Astrocyte (in vitro differentiated cells and primary cell): ENCODE results near the gene SLC6A14. TPM values are rescaled to one million over a fixed set of nuclear protein-coding genes. Genes with fewer than 3 reads are reported as not detected.

Experiments used
- DNase-seq: peaks from one replicate; pipeline ENCODE4 v3.0.0-alpha.2; 2010; ENCODE audit warnings: low read depth
- FAIRE-seq: peaks from 2 replicates; lab custom pipeline; 2011; peaks lifted over from hg19 to GRCh38; lab: Jason Lieb, UNC
- H2AFZ ChIP-seq: 2 replicates; pipeline ENCODE4 v1.6.0; 2012; ENCODE audit warnings: low read depth, low read length, inconsistent platforms
- H3K27ac ChIP-seq: 2 replicates; pipeline ENCODE4 v1.5.1; 2011; ENCODE audit warnings: low read depth, low read length, inconsistent platforms
- H3K27me3 ChIP-seq: 2 replicates; pipeline ENCODE4 v1.6.0; 2011; ENCODE audit warnings: low read length, inconsistent platforms; ENCODE audit not compliant: insufficient read depth
- H3K36me3 ChIP-seq: 2 replicates; pipeline ENCODE4 v1.5.1; 2011; ENCODE audit warnings: low read length, inconsistent platforms; ENCODE audit not compliant: insufficient read depth
- H3K4me1 ChIP-seq: 2 replicates; pipeline ENCODE4 v1.5.1; 2011; ENCODE audit warnings: low read length, inconsistent platforms; ENCODE audit not compliant: insufficient read depth
- H3K4me2 ChIP-seq: 2 replicates; pipeline ENCODE4 v1.6.0; 2012; ENCODE audit warnings: low read length, inconsistent platforms
- H3K4me3 ChIP-seq: 2 replicates; pipeline ENCODE4 v1.5.1; 2011; ENCODE audit warnings: low read depth, mild to moderate bottlenecking, low read length, inconsistent platforms; ENCODE audit not compliant: insufficient read depth
- H3K79me2 ChIP-seq: 2 replicates; pipeline ENCODE4 v1.6.0; 2012; ENCODE audit warnings: mild to moderate bottlenecking, low read length, inconsistent platforms; ENCODE audit not compliant: insufficient read depth
- H3K9ac ChIP-seq: 2 replicates; pipeline ENCODE4 v1.6.0; 2012; ENCODE audit warnings: mild to moderate bottlenecking, low read length, inconsistent platforms
- H3K9me3 ChIP-seq: 2 replicates; pipeline ENCODE4 v1.5.1; 2012; ENCODE audit warnings: low read depth, mild to moderate bottlenecking, low read length, inconsistent platforms; ENCODE audit not compliant: insufficient read depth
- H4K20me1 ChIP-seq: 2 replicates; pipeline ENCODE4 v1.6.0; 2012; ENCODE audit warnings: low read length, inconsistent platforms; ENCODE audit not compliant: insufficient read depth
- H3K27ac Mint-ChIP-seq: one replicate; pipeline ENCODE4 v1.8.0; 2021; ENCODE audit warnings: mild to moderate bottlenecking, mixed read lengths; ENCODE audit not compliant: unreplicated experiment
- H3K27me3 Mint-ChIP-seq: one replicate; pipeline ENCODE4 v1.8.0; 2021; ENCODE audit warnings: low read depth, mixed read lengths; ENCODE audit not compliant: unreplicated experiment
- H3K36me3 Mint-ChIP-seq: one replicate; pipeline ENCODE4 v1.8.0; 2021; ENCODE audit warnings: low read depth, mixed read lengths; ENCODE audit not compliant: unreplicated experiment
- H3K4me1 Mint-ChIP-seq: one replicate; pipeline ENCODE4 v1.8.0; 2021; ENCODE audit warnings: low read depth, mixed read lengths; ENCODE audit not compliant: unreplicated experiment
- H3K4me3 Mint-ChIP-seq: one replicate; pipeline ENCODE4 v1.8.0; 2021; ENCODE audit warnings: mild to moderate bottlenecking, moderate library complexity, mixed read lengths; ENCODE audit not compliant: unreplicated experiment
- H3K9me3 Mint-ChIP-seq: one replicate; pipeline ENCODE4 v1.8.0; 2021; ENCODE audit warnings: mild to moderate bottlenecking, mixed read lengths; ENCODE audit not compliant: unreplicated experiment
- EZH2 ChIP-seq: IDR thresholded peaks from 2 replicates; pipeline ENCODE4 v1.6.1; 2012; ENCODE audit warnings: mild to moderate bottlenecking, low read length, inconsistent platforms; ENCODE audit not compliant: insufficient read depth
- total RNA-seq: library from RNA; stranded (reverse); gene quantifications from 2 replicates; pipeline ENCODE4 v1.2.1, GENCODE V29; 2021
- TF ChIP-seq, protein P1 (sequence below): IDR thresholded peaks from 2 replicates; pipeline ENCODE4 v1.5.1; 2011; ENCODE audit warnings: low read depth, mild to moderate bottlenecking, inconsistent platforms, low read length, moderate library complexity; ENCODE audit not compliant: insufficient read depth

Gene SLC6A14
- total RNA-seq, 1 donor from 2014 or later: not detected

DNA sequence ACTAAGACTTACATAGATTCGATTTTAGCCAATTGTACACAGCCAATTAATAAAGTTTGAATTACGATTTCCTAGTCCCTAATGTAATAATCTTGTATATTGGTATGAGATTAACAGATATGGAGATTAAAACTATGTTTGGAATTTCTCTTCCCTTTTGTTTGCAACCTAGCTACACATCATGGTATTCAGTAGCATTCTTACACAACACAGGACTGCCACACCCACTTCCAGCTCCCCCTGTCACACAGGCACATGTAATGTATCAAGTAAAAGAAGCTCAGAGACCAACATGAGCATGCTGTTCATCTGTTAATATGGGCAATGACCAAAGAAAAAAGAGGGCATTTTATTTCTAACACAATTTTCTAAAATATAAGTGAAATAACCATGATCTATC lies 12.8 kb downstream of the SLC6A14 start:
- no peak overlapping the region for H3K4me3 Mint-ChIP-seq

GRCh38 chrX:116462822-116463221 lies 26.4 kb downstream of the SLC6A14 start, which contains the start of gene CT83:
Gene CT83 (minus strand): TSS chrX:116462976. CDS start chrX:116462856, 120 bp downstream.
- Histone ChIP-seq H3K79me2 (no peaks in the 10 kb centered on the region), H3K9me3 (no peaks in the 10 kb centered on the region), H3K27ac (no peak within 1 kb of the TSS), H3K4me1 (no peaks in the 10 kb centered on the region), H3K36me3 (no peaks in the 10 kb centered on the region), H3K4me3 (no peak within 1 kb of the TSS), H3K9ac (no peak within 1 kb of the TSS), H4K20me1 (no peaks in the 10 kb centered on the region), H3K27me3 (no peaks in the 10 kb centered on the region), H3K4me2 (no peak within 1 kb of the TSS), H2AFZ (no peak within 1 kb of the TSS)
- no peaks in the 10 kb centered on the region for H3K4me1 Mint-ChIP-seq
- FAIRE-seq (no peak), DNase-seq (no peak)
- TF ChIP-seq EZH2: no peak
- TF ChIP-seq, protein P1, sequence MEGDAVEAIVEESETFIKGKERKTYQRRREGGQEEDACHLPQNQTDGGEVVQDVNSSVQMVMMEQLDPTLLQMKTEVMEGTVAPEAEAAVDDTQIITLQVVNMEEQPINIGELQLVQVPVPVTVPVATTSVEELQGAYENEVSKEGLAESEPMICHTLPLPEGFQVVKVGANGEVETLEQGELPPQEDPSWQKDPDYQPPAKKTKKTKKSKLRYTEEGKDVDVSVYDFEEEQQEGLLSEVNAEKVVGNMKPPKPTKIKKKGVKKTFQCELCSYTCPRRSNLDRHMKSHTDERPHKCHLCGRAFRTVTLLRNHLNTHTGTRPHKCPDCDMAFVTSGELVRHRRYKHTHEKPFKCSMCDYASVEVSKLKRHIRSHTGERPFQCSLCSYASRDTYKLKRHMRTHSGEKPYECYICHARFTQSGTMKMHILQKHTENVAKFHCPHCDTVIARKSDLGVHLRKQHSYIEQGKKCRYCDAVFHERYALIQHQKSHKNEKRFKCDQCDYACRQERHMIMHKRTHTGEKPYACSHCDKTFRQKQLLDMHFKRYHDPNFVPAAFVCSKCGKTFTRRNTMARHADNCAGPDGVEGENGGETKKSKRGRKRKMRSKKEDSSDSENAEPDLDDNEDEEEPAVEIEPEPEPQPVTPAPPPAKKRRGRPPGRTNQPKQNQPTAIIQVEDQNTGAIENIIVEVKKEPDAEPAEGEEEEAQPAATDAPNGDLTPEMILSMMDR: no peak
- H3K36me3 Mint-ChIP-seq: no peaks in the 10 kb centered on the region
- no peak within 1 kb of the TSS for H3K4me3 Mint-ChIP-seq
- H3K27me3 Mint-ChIP-seq: no peaks in the 10 kb centered on the region
- H3K27ac Mint-ChIP-seq: no peak within 1 kb of the TSS
- no peaks in the 10 kb centered on the region for H3K9me3 Mint-ChIP-seq

More for the DNA sequence above, 12.8 kb downstream of the SLC6A14 start:
- Histone ChIP-seq H3K9ac (no peak overlapping the region), H3K27me3 (no peaks in the 10 kb centered on the region), H3K4me1 (no peaks in the 10 kb centered on the region), H4K20me1 (no peaks in the 10 kb centered on the region), H3K79me2 (no peaks in the 10 kb centered on the region), H3K4me2 (no peak overlapping the region), H3K36me3 (no peaks in the 10 kb centered on the region), H3K27ac (no peak overlapping the region), H2AFZ (no peak overlapping the region), H3K9me3 (no peaks in the 10 kb centered on the region), H3K4me3 (no peak overlapping the region)
- Mint-ChIP-seq H3K4me1 (no peaks in the 10 kb centered on the region), H3K27me3 (no peaks in the 10 kb centered on the region), H3K36me3 (no peaks in the 10 kb centered on the region), H3K27ac (no peak overlapping the region), H3K9me3 (no peaks in the 10 kb centered on the region)
- no peak for FAIRE-seq
- no peak for DNase-seq
- no peak for TF ChIP-seq EZH2
- TF ChIP-seq, protein P1: no peak

DNA sequence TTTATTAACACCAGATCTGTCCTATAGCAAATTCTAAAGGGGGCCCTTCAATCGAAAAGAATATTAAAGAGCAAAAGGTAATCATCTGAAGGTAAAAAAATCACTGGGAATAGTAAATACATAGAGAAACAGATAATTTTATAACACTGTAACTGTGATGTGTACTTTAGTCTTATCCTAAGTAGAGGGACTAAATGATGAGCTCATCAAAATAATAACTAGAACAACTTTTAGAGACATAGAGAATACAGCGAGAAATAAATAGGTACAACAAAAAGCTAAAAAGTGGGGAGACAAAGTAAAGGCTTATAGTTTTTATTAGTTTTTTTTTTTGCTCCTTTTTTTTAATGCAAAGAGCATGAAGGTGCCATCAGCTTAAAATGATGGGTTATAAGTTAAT lies 43.7 kb downstream of the SLC6A14 start:
- Histone ChIP-seq H3K9me3 (no peaks in the 10 kb centered on the region), H3K4me2 (no peak overlapping the region), H3K27ac (no peak overlapping the region), H3K4me1 (no peaks in the 10 kb centered on the region), H3K79me2 (no peaks in the 10 kb centered on the region), H3K9ac (no peak overlapping the region), H3K36me3 (no peaks in the 10 kb centered on the region), H2AFZ (no peak overlapping the region), H3K4me3 (no peak overlapping the region), H4K20me1 (no peaks in the 10 kb centered on the region), H3K27me3 (no peaks in the 10 kb centered on the region)
- no peaks in the 10 kb centered on the region for H3K9me3 Mint-ChIP-seq
- no peaks in the 10 kb centered on the region for H3K27me3 Mint-ChIP-seq
- H3K4me3 Mint-ChIP-seq: no peak overlapping the region
- no peaks in the 10 kb centered on the region for H3K4me1 Mint-ChIP-seq
- no peak overlapping the region for H3K27ac Mint-ChIP-seq
- H3K36me3 Mint-ChIP-seq: no peaks in the 10 kb centered on the region
- FAIRE-seq (no peak), DNase-seq (no peak)
- TF ChIP-seq, protein P1: no peak
- no peak for TF ChIP-seq EZH2
